K562 (cell line): ENCODE results near the gene COL16A1. TPM values are rescaled to one million over a fixed set of nuclear protein-coding genes. Genes with fewer than 3 reads are reported as not detected.

Source experiments
- ADNP ChIP-seq: fragments of 200-800 bp; sonication (Bioruptor generic); IDR thresholded peaks from 2 replicates; pipeline ENCODE4 v1.6.1; 2016; ENCODE audit warnings: missing genetic modification characterization, missing compliant biosample characterization
- CCAR2 ChIP-seq: fragments of 200-400 bp; formaldehyde crosslinking; IDR thresholded peaks from 2 replicates; pipeline ENCODE4 v1.6.1; 2017; ENCODE audit warnings: mild to moderate bottlenecking, low read depth, low read length
- CEBPG ChIP-seq, 3 experiments: fragments of 200-800 bp in 1 of 3; sonication (Bioruptor generic) in 1 of 3; sonication (generic) in 1 of 3; formaldehyde crosslinking in 1 of 3; IDR thresholded peaks in 2 of 3; conservative IDR thresholded peaks in 1 of 3; 2 replicates each; pipeline versions ENCODE4 v1.6.1 to v1.8.0; 2016 to 2022; ENCODE audit warnings: missing compliant biosample characterization in 2 of 3, missing genetic modification characterization in 2 of 3, mild to moderate bottlenecking in 1 of 3, missing genetic modification reagents in 1 of 3
- CREB3L1 ChIP-seq: fragments of 450-650 bp; IDR thresholded peaks from 2 replicates; pipeline ENCODE4 v1.6.1; 2014; ENCODE audit warnings: low read depth, mild to moderate bottlenecking, moderate library complexity, borderline replicate concordance
- CTBP1 ChIP-seq: fragments of 450-650 bp; IDR thresholded peaks from 2 replicates; pipeline ENCODE4 v1.6.1; 2016; ENCODE audit warnings: borderline replicate concordance
- CXXC5 ChIP-seq: fragments of 250-450 bp; sonication (Bioruptor Pico); IDR thresholded peaks from 2 replicates; pipeline ENCODE4 v1.8.0; 2022; ENCODE audit warnings: inconsistent platforms, mild to moderate bottlenecking, moderate library complexity
- E2F3 ChIP-seq: fragments of 250-450 bp; sonication (Bioruptor Pico); IDR thresholded peaks from 2 replicates; pipeline ENCODE4 v1.4.0; 2020; ENCODE audit warnings: mild to moderate bottlenecking
- GTF2F1 ChIP-seq: IDR thresholded peaks from 2 replicates; pipeline ENCODE4 v1.6.1; 2011; ENCODE audit warnings: low read depth, low read length, improper control_type of control experiment
- KAT7 ChIP-seq: sonication (generic); formaldehyde crosslinking; IDR thresholded peaks from 2 replicates; pipeline ENCODE4 v1.8.0; 2022; ENCODE audit warnings: missing genetic modification reagents, mild to moderate bottlenecking, borderline replicate concordance
- MXI1 ChIP-seq: IDR thresholded peaks from 2 replicates; pipeline ENCODE4 v1.6.1; 2011; ENCODE audit warnings: low read depth, mild to moderate bottlenecking, improper control_type of control experiment, low read length
- PHF21A ChIP-seq: fragments of 450-650 bp; IDR thresholded peaks from 2 replicates; pipeline ENCODE4 v1.6.1; 2017; ENCODE audit warnings: low read depth, borderline replicate concordance
- RAD21 ChIP-seq, 2 experiments: fragments of 250-450 bp in 1 of 2; fragments of 450-650 bp in 1 of 2; sonication (Bioruptor Pico) in 1 of 2; formaldehyde crosslinking in 1 of 2; IDR thresholded peaks in 1 of 2; conservative IDR thresholded peaks in 1 of 2; 2 replicates each; pipeline versions ENCODE4 v1.4.0 to v1.8.0; 2020 to 2022; ENCODE audit warnings: mild to moderate bottlenecking in 2 of 2, moderate library complexity in 1 of 2
- STAG1 ChIP-seq: sonication (generic); formaldehyde crosslinking; IDR thresholded peaks from 2 replicates; pipeline ENCODE4 v1.5.0; 2020; ENCODE audit warnings: missing genetic modification reagents, borderline replicate concordance
- TBP ChIP-seq: optimal IDR thresholded peaks from 2 replicates; pipeline ENCODE3; 2011; ENCODE audit warnings: low read depth, low read length, improper control_type of control experiment
- USF2 ChIP-seq: sonication (generic); formaldehyde crosslinking; IDR thresholded peaks from 2 replicates; pipeline ENCODE4 v1.5.0; 2020; ENCODE audit warnings: missing genetic modification reagents
- YY1 ChIP-seq, 3 experiments: IDR thresholded peaks; 2 replicates each; pipeline ENCODE4 v1.6.1; 2011; ENCODE audit warnings: low read length in 2 of 3, mild to moderate bottlenecking in 2 of 3, moderate library complexity in 2 of 3, borderline replicate concordance in 1 of 3, control low read depth in 1 of 3, low read depth in 1 of 3; ENCODE audit not compliant: insufficient read depth in 3 of 3, insufficient replicate concordance in 2 of 3, control insufficient read depth in 1 of 3, insufficient read length in 1 of 3; ENCODE audit errors: extremely low read depth in 1 of 3
- ZC3H8 ChIP-seq: fragments of 450-650 bp; IDR thresholded peaks from 2 replicates; pipeline ENCODE4 v1.6.1; 2017
- ZNF124 ChIP-seq: sonication (generic); formaldehyde crosslinking; IDR thresholded peaks from 2 replicates; pipeline ENCODE4 v1.8.1; 2022; ENCODE audit warnings: missing genetic modification reagents
- ZNF184 ChIP-seq: sonication (generic); formaldehyde crosslinking; IDR thresholded peaks from 2 replicates; pipeline ENCODE4 v1.5.0; 2020; ENCODE audit warnings: missing genetic modification reagents
- ZNF398 ChIP-seq: fragments of 250-450 bp; sonication (Bioruptor Pico); IDR thresholded peaks from 2 replicates; pipeline ENCODE4 v1.8.0; 2021; ENCODE audit warnings: moderate library complexity, mild to moderate bottlenecking, inconsistent platforms
- ZNF444 ChIP-seq: fragments of 250-450 bp; sonication (Bioruptor Pico); IDR thresholded peaks from 2 replicates; pipeline ENCODE4 v1.4.0; 2020; ENCODE audit warnings: mild to moderate bottlenecking, moderate library complexity
- polyA plus RNA-seq, 8 experiments: library from polyadenylated mRNA; depleted of rRNA in 4 of 8; stranded (reverse) in 5 of 8; unstranded in 3 of 8; fragments of >200 nt; fragmentation: Nextera tagmentation in 2 of 8; fragmentation: Illumina TruSeq in 1 of 8; extraction: Ambion mirVana in 2 of 8; extraction: Trizol in 1 of 8; gene quantifications; 2 replicates each; pipeline versions ENCODE4 v1.2.1 to v1.2.3, GENCODE V29; 2011 to 2014; ENCODE audit warnings: inconsistent platforms in 1 of 8, missing spikeins in 1 of 8
- total RNA-seq, 7 experiments: library from RNA; depleted of rRNA in 6 of 7; stranded (reverse); fragments of >200 nt in 6 of 7; fragmentation: Illumina TruSeq in 2 of 7; extraction: Trizol in 2 of 7; gene quantifications; 2 replicates each; pipeline versions ENCODE4 v1.2.1 to v1.2.3, GENCODE V29; 2011 to 2021; ENCODE audit warnings: low replicate concordance in 1 of 7

Gene COL16A1
- total and polyA plus RNA-seq, 9 of the 15 experiments (the other 6 are each of a cell fraction or from before 2014, with no cell fraction given) = 0.11 to 0.60 (median 0.11) TPM; not detected in 6

- no peak for TF ChIP-seq MXI1
- TF ChIP-seq ZNF398 = no peak
- no peak for TF ChIP-seq KAT7 (CRISPR knock-in tag)
- TF ChIP-seq CEBPG (CRISPR knock-in tag; IDR thresholded peaks at IDR 0.05) = 0 out of 2 replicates have a peak, but pooled peaks have one; percentile 22
- no peak for TF ChIP-seq CEBPG (tag; conservative IDR thresholded peaks at IDR 0.05 in 1 of 2, IDR thresholded peaks at IDR 0.05 in 1 of 2)
- TF ChIP-seq CREB3L1 = no peak
- peak; percentile 61 for TF ChIP-seq CTBP1
- TF ChIP-seq ZNF444 (CRISPR knock-in tag) = no peak
- no peak for TF ChIP-seq USF2 (CRISPR knock-in tag)
- TF ChIP-seq CCAR2 = no peak
- no peak for TF ChIP-seq ZC3H8
- TF ChIP-seq ADNP (tag) = no peak
- no peak for TF ChIP-seq ZNF124
- no peak for TF ChIP-seq GTF2F1
- peak in 2 of 3 experiments; percentile 26 to 50 for TF ChIP-seq YY1 (IDR thresholded peaks at IDR 0.05; ENCODE audit: borderline replicate concordance in 1 of 3, control insufficient read depth in 1 of 3, extremely low read depth in 1 of 3, insufficient read depth in 3 of 3, insufficient read length in 1 of 3, insufficient replicate concordance in 2 of 3, low read depth in 1 of 3, low read length in 2 of 3)
- no peak for TF ChIP-seq TBP
- TF ChIP-seq ZNF184 (CRISPR knock-in tag) = no peak
- TF ChIP-seq CXXC5 = no peak
- TF ChIP-seq PHF21A = no peak
- no peak for TF ChIP-seq STAG1 (CRISPR knock-in tag)
- peak; percentile 45 to 89 for TF ChIP-seq RAD21 (CRISPR knock-in tag; conservative IDR thresholded peaks at IDR 0.05 in 1 of 2, IDR thresholded peaks at IDR 0.05 in 1 of 2)
- peak; percentile 89 for TF ChIP-seq E2F3 (CRISPR knock-in tag)
These were observed 1.5 kb upstream of the COL16A1 start (continued) for GRCh38 chr1:31705080-31705866.
